ACC112 (cell line): Measurements from ENCODE around the gene KRT80.

Experiments
- H2AFZ ChIP-seq: fragments of 200-600 bp; sonication (generic); one replicate; pipeline ENCODE4 v1.6.0; 2017; ENCODE audit warnings: antibody characterized with exemption, low read length; ENCODE audit not compliant: unreplicated experiment
- H3K27ac ChIP-seq: fragments of 200-600 bp; sonication (generic); 2 replicates; pipeline ENCODE4 v1.5.1; 2014; ENCODE audit warnings: low read depth, mild to moderate bottlenecking, antibody characterized with exemption, low read length, moderate library complexity
- H3K27me3 ChIP-seq: fragments of 200-600 bp; sonication (generic); 2 replicates; pipeline ENCODE4 v1.6.1; 2014; ENCODE audit warnings: mild to moderate bottlenecking, antibody characterized with exemption, low read length, moderate library complexity, mixed read lengths; ENCODE audit not compliant: insufficient read depth
- H3K36me3 ChIP-seq: fragments of 200-600 bp; sonication (generic); 2 replicates; pipeline ENCODE4 v1.6.1; 2016; ENCODE audit warnings: mild to moderate bottlenecking, antibody characterized with exemption, low read length, moderate library complexity, mixed read lengths; ENCODE audit not compliant: insufficient read depth
- H3K4me1 ChIP-seq: fragments of 200-600 bp; sonication (generic); one replicate; pipeline ENCODE4 v1.6.1; 2016; ENCODE audit warnings: low read length, mixed read lengths; ENCODE audit not compliant: insufficient read depth, unreplicated experiment, control insufficient read depth
- H3K4me3 ChIP-seq: fragments of 200-600 bp; sonication (generic); 2 replicates; pipeline ENCODE4 v1.5.1; 2014; ENCODE audit warnings: mild to moderate bottlenecking, low read depth, low read length
- H3K79me2 ChIP-seq: fragments of 200-600 bp; sonication (generic); one replicate; pipeline ENCODE4 v1.6.0; 2016; ENCODE audit warnings: low read length; ENCODE audit not compliant: control insufficient read depth, unreplicated experiment, insufficient read depth

KRT80 gene

DNA sequence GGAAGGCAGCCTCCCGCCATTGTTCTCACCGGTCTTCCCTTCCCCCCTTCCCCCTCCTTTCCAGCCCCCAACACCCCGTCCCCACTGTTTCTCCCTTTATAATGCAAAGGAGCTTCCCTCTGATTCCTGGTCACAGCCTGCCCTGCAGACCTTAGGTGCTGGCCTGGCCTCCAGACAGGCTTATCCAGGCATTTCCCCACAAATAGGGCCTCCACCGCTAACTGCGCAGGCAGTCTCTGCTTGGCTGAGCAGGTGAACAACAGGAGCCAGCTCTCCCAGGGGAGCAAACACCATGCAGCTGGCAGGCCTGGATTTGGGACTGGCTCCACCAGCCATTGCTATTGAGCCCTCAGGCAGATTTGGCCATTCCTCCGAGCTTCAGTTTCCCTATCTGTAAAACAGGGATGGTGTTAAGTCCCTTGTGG, 66.3 kb downstream of the KRT80 start:
- no peak overlapping the region for H3K27ac ChIP-seq

DNA sequence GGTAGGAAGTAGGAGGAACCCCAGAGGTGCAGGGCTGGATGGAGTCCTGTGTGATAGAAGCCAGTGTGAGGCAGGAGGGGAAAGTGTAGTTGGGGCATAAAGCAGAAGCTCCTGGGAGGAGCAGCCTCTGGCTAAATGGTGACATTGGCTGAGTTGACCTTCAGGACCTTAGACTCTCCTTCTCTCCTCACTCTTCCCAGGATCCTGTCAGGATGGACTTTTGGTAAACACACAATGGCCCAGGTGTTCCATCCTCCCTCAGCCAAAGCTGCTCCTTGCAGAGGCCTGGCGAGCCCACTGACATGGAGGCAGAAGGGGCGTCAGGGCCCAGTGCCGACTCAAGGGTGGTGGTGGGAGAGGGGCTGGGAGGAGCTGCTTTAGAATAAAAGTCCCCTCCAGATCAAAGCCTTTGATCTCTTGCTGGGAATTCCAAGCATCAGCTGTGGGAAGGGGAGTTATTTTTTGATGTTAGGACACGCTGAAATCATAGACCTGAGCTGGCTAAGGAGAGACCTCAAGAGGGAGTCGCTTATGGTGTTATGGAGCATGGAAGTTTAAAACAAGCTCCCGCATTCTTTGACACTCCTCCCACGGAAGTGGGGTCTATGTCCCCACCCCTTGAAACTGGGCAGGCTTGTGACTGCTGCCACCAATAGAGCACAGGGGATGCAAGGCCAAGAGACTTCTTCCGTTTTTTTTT, 68.2 kb downstream of the KRT80 start:
- Histone ChIP-seq H3K27ac (no peak overlapping the region), H3K4me1 (peaks cover 8% of the 10 kb centered on the region)

More for the DNA sequence above, 66.3 kb downstream of the KRT80 start:
- H2AFZ ChIP-seq = no peak overlapping the region
- H3K36me3 ChIP-seq = no peaks in the 10 kb centered on the region
- no peaks in the 10 kb centered on the region for H3K79me2 ChIP-seq
- no peaks in the 10 kb centered on the region for H3K27me3 ChIP-seq
- no peak overlapping the region for H3K4me3 ChIP-seq
- H3K4me1 ChIP-seq = peaks cover 8% of the 10 kb centered on the region

DNA sequence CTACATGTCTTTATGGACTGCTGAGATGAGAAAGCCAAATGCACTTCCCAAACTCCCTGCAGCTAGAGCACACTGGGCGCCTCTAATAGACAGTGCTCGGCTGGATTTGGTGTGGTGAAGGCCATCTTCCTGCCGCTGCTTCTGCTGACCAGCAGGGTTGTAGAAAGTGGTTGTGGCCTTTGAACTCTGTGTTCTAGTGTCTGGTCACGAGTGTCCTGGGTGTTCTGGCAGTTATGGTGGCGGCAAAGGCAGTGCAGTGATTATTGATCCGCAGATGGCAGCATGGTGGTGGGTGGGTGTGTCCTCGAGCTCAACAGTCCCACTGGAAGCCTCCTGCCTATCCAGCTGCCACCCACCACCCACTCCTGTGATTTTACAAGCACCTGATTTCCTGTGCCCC, 68.9 kb downstream of the KRT80 start:
- Histone ChIP-seq H3K79me2 (no peaks in the 10 kb centered on the region), H3K27ac (no peak overlapping the region), H3K36me3 (no peaks in the 10 kb centered on the region), H3K27me3 (no peaks in the 10 kb centered on the region; the same call in 1 of the 2 replicates), H3K4me1 (peaks cover 8% of the 10 kb centered on the region), H2AFZ (no peak overlapping the region), H3K4me3 (no peak overlapping the region)

More for the DNA sequence above, 68.2 kb downstream of the KRT80 start:
- Histone ChIP-seq H3K36me3 (no peaks in the 10 kb centered on the region), H3K4me3 (no peak overlapping the region), H3K27me3 (no peaks in the 10 kb centered on the region), H3K79me2 (no peaks in the 10 kb centered on the region), H2AFZ (no peak overlapping the region)

DNA sequence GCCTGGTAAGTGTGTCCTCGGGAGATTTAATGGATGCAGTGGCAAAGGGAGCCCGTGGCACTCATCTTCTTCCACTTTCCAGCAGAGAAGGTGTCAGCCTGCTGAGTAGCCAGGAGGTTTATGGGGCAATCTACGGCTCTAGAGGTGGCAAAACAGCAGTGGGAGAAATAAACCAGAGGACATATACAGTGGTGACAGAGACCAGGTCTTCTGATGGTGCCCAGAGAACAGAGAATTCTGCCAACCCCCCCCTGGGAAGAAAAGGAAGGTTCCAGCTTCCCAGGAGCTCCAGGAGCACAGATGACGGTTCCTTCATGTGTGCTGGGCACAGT, 69.3 kb downstream of the KRT80 start:
- Histone ChIP-seq H3K79me2 (no peaks in the 10 kb centered on the region), H3K4me3 (no peak overlapping the region), H3K27ac (no peak overlapping the region), H3K27me3 (no peaks in the 10 kb centered on the region; the same call in 1 of the 2 replicates), H3K4me1 (peaks cover 8% of the 10 kb centered on the region), H3K36me3 (no peaks in the 10 kb centered on the region), H2AFZ (no peak overlapping the region)

DNA sequence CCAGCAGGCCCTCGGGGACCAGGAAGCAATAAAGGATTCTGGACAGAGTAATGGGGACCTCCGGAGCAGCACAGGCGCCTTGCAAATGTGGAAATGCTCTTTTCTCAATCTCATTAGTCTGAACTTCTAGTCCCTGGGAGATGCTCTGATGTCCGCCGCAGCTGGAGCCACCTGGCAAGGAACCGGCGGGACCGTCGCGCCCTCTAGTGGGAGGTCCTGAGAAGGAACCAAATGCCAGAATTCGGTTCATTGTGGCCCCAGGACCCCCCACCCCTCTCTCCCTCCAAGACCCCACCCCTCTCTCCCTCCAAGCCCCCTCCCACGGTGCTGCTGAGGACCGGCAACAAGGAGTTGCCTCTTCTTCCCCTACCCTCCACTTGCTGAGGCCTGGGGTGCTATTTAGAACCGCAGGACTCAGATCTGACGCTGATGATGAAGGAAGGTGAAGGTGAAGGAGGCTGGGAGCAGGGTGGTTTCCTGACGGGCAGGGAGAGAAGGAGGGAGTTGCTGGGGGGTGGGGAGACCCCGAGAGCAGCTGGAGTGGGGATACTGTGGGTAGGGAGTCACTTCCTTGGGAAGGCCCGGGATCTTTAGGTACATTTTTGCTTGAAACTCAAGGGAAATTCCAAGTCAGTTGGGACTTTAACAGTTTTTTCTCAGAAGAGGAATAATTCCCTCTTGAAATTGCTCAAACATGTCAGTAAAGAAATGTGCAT, 69.8 kb downstream of the KRT80 start:
- Histone ChIP-seq H3K4me1 (peaks cover 8% of the 10 kb centered on the region), H3K27me3 (peaks cover 1% of the 10 kb centered on the region), H3K36me3 (no peaks in the 10 kb centered on the region), H3K4me3 (no peak overlapping the region), H2AFZ (no peak overlapping the region), H3K79me2 (no peaks in the 10 kb centered on the region), H3K27ac (no peak overlapping the region)

DNA sequence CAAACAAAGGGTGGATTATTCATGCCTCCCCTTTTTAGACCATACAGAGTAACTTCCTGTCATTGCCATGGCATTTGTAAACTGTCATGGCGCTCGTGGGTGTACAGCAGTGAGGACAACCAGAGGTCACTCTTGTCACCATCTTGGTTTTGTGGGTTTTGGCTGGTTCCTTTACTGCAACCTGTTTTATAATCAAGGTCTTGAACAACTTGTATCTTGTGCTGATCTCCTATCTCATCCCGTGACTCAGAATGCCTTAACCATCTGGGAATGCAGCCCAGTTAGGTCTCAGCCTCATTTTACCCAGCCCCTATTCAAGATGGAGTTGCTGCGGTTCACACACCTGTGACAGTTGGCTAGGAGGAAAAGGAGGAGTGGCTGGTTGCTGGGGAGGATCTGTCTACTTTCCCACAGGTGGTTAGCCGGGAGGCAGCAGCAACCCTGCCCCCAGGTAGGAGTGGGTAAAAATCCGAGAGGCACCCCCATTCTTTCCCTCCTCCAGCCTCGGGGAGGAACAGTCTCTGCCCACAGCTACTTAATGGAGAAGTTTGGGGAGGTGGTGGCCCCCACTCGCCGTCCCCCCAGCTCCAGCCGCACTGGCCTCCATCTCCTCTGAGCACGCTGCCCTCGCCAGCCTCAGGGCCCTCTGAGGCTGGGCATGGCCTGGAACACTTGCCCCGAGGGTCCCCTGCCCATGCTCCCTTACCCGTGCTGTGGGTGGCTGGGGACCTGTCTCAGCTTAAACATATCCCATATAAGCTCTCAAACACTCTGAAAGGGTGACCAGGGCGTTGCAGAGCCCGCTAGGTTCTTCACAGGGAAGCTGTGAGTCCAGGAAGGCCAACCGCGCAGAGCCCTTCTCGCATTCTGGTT, 70.6 kb downstream of the KRT80 start:
- Histone ChIP-seq H3K79me2 (no peaks in the 10 kb centered on the region), H3K27ac (no peak overlapping the region), H2AFZ (no peak overlapping the region), H3K4me3 (no peak overlapping the region), H3K36me3 (no peaks in the 10 kb centered on the region), H3K27me3 (peaks cover 5% of the 10 kb centered on the region), H3K4me1 (peaks cover 8% of the 10 kb centered on the region)

DNA sequence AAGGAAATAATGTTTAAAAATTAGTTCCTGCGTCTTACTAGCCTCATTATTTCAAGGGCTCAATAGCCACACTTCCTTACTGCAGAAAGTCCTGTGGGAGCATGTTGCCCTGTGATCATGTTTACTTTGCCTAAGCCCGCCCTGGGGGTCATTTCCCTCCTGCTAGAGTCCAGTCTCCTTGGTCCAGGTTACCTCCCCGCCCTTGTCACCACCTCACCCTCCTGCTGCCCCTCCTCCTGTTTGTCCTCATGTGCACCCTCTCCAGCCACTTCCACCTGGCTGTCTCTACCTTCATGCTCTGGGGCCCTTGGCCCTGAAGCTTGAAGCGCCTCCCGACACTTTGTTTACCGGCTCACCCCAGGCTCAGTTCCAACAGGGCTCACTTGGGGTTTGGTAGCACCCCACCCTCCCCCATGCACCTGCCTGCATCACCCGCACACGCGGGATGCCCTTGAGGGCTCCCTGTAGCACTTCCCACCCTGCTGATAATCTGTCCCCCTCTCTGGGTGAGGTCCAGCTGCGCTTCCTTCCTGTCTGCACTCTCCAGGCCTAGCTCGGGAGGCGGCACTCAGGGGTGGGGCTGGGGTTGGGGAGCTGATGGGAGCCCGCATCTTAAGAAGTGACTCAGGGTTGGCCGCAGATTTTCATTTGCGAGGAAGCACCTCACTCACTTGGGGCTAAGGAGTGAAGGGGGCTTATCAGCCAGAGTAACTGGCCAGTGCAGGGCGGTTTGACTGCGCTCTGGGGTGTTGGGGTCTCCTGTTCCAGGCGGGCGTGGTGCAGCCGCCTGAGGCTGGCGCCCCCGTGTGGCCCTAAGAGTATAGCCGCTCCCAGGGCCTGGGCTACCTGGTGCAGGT, 72.2 kb downstream of the KRT80 start:
- H3K79me2 ChIP-seq = no peaks in the 10 kb centered on the region
- peaks cover 8% of the 10 kb centered on the region for H3K4me1 ChIP-seq
- H2AFZ ChIP-seq = no peak overlapping the region
- peaks cover 5% of the 10 kb centered on the region for H3K27me3 ChIP-seq
- H3K4me3 ChIP-seq = no peak overlapping the region
- H3K36me3 ChIP-seq = no peaks in the 10 kb centered on the region
- no peak overlapping the region for H3K27ac ChIP-seq
